CD4-positive, alpha-beta T cell treated with Interleukin-21 for 1 hour (primary cell): ENCODE results near the gene SWAP70.
A peak's percentile ranks its signal among the peaks of the same experiment; 100 is the strongest.
"Not testable (repeated sequence)": the region's sequence is repeated elsewhere in the genome, so short reads cannot be mapped to it uniquely, and the experiment has no call there.

Source experiments
- DNase-seq: peaks from one replicate; pipeline ENCODE4 v3.0.0-alpha.2; 2020

The SWAP70 gene

GRCh38 chr11:9663699-9664275 is at the start of gene SWAP70:
Gene SWAP70, plus strand, starts transcription at chr11:9664077. Its CDS starts 103 bp downstream, at chr11:9664180.
- peak; percentile 78 for DNase-seq

- no peak for DNase-seq
Observed at GRCh38 chr11:9615031-9615451, 48.8 kb upstream of the SWAP70 start.

- no peak for DNase-seq
Observed at GRCh38 chr11:9616042-9616675, 47.7 kb upstream of the SWAP70 start.

GRCh38 chr11:9616858-9617257 is 47.0 kb upstream of the SWAP70 start:
- no peak for DNase-seq

GRCh38 chr11:9617940-9618339 is 45.9 kb upstream of the SWAP70 start:
- DNase-seq, result no peak

- no peak for DNase-seq
Observed at GRCh38 chr11:9619004-9619403, 44.9 kb upstream of the SWAP70 start.

GRCh38 chr11:9619971-9620370 is 43.9 kb upstream of the SWAP70 start:
- no peak for DNase-seq

- DNase-seq, result not testable (repeated sequence)
Observed at GRCh38 chr11:9622353-9622752, 41.5 kb upstream of the SWAP70 start.

GRCh38 chr11:9623053-9623452 is 40.8 kb upstream of the SWAP70 start:
- DNase-seq, result not testable (repeated sequence)

- no peak for DNase-seq
Observed at GRCh38 chr11:9624448-9624847, 39.4 kb upstream of the SWAP70 start.

GRCh38 chr11:9625162-9625561 is 38.7 kb upstream of the SWAP70 start:
- no peak for DNase-seq

GRCh38 chr11:9625728-9626127 is 38.1 kb upstream of the SWAP70 start:
- no peak for DNase-seq

GRCh38 chr11:9626496-9627394 is 37.1 kb upstream of the SWAP70 start:
- no peak for DNase-seq

- DNase-seq, result no peak
Observed at GRCh38 chr11:9629064-9629463, 34.8 kb upstream of the SWAP70 start.

- no peak for DNase-seq
Observed at GRCh38 chr11:9633679-9634078, 30.2 kb upstream of the SWAP70 start.

- DNase-seq, result no peak
Observed at GRCh38 chr11:9636691-9637090, 27.2 kb upstream of the SWAP70 start.

GRCh38 chr11:9639099-9639498 is 24.8 kb upstream of the SWAP70 start:
- DNase-seq, result no peak

GRCh38 chr11:9639985-9640384 is 23.9 kb upstream of the SWAP70 start:
- DNase-seq, result no peak

- no peak for DNase-seq
Observed at GRCh38 chr11:9642894-9643293, 21.0 kb upstream of the SWAP70 start.

- DNase-seq, result no peak
Observed at GRCh38 chr11:9643751-9644150, 20.1 kb upstream of the SWAP70 start.

GRCh38 chr11:9645881-9646280 is 18.0 kb upstream of the SWAP70 start:
- DNase-seq, result no peak

- no peak for DNase-seq
Observed at GRCh38 chr11:9646324-9646723, 17.6 kb upstream of the SWAP70 start.

- no peak for DNase-seq
Observed at GRCh38 chr11:9651481-9651880, 12.4 kb upstream of the SWAP70 start.
